ENCODE results near the gene SCAMP4. TPM values are rescaled to one million over a fixed set of nuclear protein-coding genes. Genes with fewer than 3 reads are reported as not detected.

SCAMP4 gene
- total and polyA plus RNA-seq, 2 of the 13 experiments (the other 11 are each of a cell fraction or from before 2014, with no cell fraction given) = 10.7 to 13.7 TPM

DNA sequence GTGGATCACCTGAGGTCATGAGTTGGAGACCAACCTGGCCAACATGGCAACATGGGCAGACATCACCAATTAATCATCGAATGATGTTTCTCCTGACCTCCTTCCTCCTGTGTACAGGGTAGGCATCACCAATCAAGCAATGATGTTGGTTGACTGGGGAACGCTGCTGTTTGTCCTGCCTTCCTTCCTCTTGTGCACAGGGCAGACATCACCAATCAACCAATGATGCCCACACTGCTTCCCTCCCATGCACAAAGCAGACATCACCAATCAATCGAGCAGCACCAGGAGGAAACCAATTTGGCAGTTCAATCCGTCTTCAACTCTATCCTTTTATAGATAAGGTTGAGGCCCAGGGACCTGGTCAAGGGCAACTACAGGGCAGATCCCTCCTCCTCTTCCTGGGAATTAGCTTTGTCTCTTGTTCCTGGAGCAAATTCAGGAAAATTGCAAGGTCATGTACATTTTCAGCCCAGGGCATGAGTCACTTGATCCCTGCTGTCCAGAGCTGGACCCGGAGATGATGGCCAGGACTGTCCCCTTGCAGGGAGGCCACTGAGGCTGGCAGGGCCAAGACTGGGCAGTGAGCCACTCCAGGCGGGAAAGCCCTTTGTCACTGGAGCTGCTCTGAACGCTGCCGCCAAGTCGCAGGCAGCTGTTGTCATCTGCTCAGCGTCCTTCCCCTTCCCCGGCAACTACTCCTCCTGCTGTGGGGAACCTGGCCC is 30.4 kb downstream of the SCAMP4 start (continued):
- TF ChIP-seq, protein P1, sequence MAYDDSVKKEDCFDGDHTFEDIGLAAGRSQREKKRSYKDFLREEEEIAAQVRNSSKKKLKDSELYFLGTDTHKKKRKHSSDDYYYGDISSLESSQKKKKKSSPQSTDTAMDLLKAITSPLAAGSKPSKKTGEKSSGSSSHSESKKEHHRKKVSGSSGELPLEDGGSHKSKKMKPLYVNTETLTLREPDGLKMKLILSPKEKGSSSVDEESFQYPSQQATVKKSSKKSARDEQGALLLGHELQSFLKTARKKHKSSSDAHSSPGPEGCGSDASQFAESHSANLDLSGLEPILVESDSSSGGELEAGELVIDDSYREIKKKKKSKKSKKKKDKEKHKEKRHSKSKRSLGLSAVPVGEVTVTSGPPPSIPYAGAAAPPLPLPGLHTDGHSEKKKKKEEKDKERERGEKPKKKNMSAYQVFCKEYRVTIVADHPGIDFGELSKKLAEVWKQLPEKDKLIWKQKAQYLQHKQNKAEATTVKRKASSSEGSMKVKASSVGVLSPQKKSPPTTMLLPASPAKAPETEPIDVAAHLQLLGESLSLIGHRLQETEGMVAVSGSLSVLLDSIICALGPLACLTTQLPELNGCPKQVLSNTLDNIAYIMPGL (CRISPR knock-in tag; IDR thresholded peaks at IDR 0.05; ENCODE audit: borderline replicate concordance in 1 of 2, low read depth in 1 of 2) = no peak; a peak in 1 of 4 replicates
- no peak for TF ChIP-seq ATM (IDR thresholded peaks at IDR 0.05; ENCODE audit: borderline replicate concordance)
- TF ChIP-seq ZBTB7A (CRISPR knock-in tag; IDR thresholded peaks at IDR 0.05) = no peak
- TF ChIP-seq ZNF207 (IDR thresholded peaks at IDR 0.05; ENCODE audit: borderline replicate concordance) = no peak
- TF ChIP-seq, protein P2, sequence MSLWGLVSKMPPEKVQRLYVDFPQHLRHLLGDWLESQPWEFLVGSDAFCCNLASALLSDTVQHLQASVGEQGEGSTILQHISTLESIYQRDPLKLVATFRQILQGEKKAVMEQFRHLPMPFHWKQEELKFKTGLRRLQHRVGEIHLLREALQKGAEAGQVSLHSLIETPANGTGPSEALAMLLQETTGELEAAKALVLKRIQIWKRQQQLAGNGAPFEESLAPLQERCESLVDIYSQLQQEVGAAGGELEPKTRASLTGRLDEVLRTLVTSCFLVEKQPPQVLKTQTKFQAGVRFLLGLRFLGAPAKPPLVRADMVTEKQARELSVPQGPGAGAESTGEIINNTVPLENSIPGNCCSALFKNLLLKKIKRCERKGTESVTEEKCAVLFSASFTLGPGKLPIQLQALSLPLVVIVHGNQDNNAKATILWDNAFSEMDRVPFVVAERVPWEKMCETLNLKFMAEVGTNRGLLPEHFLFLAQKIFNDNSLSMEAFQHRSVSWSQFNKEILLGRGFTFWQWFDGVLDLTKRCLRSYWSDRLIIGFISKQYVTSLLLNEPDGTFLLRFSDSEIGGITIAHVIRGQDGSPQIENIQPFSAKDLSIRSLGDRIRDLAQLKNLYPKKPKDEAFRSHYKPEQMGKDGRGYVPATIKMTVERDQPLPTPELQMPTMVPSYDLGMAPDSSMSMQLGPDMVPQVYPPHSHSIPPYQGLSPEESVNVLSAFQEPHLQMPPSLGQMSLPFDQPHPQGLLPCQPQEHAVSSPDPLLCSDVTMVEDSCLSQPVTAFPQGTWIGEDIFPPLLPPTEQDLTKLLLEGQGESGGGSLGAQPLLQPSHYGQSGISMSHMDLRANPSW (CRISPR knock-in tag; IDR thresholded peaks at IDR 0.05; ENCODE audit: borderline replicate concordance) = no peak
- no peak for TF ChIP-seq ZFP41 (CRISPR knock-in tag; IDR thresholded peaks at IDR 0.05; ENCODE audit: borderline replicate concordance)
- TF ChIP-seq ZNF335 (CRISPR knock-in tag; IDR thresholded peaks at IDR 0.05) = no peak
- TF ChIP-seq, protein P3, sequence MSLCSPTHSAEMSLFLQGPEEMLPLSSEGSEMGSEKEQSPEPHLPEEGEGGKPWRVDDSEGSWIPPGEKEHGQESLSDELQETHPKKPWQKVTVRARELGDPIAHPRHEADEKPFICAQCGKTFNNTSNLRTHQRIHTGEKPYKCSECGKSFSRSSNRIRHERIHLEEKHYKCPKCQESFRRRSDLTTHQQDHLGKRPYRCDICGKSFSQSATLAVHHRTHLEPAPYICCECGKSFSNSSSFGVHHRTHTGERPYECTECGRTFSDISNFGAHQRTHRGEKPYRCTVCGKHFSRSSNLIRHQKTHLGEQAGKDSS (CRISPR knock-in tag; IDR thresholded peaks at IDR 0.05; ENCODE audit: borderline replicate concordance, low read depth) = no peak
- TF ChIP-seq MBD4 (IDR thresholded peaks at IDR 0.05; ENCODE audit: borderline replicate concordance, low read length) = no peak
- no peak for TF ChIP-seq JARID2 (CRISPR knock-in tag; IDR thresholded peaks at IDR 0.05; ENCODE audit: insufficient replicate concordance)
- no peak for TF ChIP-seq ZSCAN22 (CRISPR knock-in tag; IDR thresholded peaks at IDR 0.05)
- no peak for TF ChIP-seq ZFP36L2 (CRISPR knock-in tag; IDR thresholded peaks at IDR 0.05)
- no peak for TF ChIP-seq AKAP8 (CRISPR knock-in tag; IDR thresholded peaks at IDR 0.05)
- TF ChIP-seq MIER3 (CRISPR knock-in tag; IDR thresholded peaks at IDR 0.05; ENCODE audit: borderline replicate concordance) = peak; percentile 70; the same call in 1 of the 2 replicates
- TF ChIP-seq, protein P4, sequence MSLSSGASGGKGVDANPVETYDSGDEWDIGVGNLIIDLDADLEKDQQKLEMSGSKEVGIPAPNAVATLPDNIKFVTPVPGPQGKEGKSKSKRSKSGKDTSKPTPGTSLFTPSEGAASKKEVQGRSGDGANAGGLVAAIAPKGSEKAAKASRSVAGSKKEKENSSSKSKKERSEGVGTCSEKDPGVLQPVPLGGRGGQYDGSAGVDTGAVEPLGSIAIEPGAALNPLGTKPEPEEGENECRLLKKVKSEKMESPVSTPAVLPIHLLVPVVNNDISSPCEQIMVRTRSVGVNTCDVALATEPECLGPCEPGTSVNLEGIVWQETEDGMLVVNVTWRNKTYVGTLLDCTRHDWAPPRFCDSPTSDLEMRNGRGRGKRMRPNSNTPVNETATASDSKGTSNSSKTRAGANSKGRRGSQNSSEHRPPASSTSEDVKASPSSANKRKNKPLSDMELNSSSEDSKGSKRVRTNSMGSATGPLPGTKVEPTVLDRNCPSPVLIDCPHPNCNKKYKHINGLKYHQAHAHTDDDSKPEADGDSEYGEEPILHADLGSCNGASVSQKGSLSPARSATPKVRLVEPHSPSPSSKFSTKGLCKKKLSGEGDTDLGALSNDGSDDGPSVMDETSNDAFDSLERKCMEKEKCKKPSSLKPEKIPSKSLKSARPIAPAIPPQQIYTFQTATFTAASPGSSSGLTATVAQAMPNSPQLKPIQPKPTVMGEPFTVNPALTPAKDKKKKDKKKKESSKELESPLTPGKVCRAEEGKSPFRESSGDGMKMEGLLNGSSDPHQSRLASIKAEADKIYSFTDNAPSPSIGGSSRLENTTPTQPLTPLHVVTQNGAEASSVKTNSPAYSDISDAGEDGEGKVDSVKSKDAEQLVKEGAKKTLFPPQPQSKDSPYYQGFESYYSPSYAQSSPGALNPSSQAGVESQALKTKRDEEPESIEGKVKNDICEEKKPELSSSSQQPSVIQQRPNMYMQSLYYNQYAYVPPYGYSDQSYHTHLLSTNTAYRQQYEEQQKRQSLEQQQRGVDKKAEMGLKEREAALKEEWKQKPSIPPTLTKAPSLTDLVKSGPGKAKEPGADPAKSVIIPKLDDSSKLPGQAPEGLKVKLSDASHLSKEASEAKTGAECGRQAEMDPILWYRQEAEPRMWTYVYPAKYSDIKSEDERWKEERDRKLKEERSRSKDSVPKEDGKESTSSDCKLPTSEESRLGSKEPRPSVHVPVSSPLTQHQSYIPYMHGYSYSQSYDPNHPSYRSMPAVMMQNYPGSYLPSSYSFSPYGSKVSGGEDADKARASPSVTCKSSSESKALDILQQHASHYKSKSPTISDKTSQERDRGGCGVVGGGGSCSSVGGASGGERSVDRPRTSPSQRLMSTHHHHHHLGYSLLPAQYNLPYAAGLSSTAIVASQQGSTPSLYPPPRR (CRISPR knock-in tag; IDR thresholded peaks at IDR 0.05; ENCODE audit: borderline replicate concordance) = no peak
- TF ChIP-seq TBX3 (IDR thresholded peaks at IDR 0.05; ENCODE audit: borderline replicate concordance) = no peak
- TF ChIP-seq TAF1 (CRISPR knock-in tag; IDR thresholded peaks at IDR 0.05) = peak; percentile 15
- no peak for TF ChIP-seq IRX3 (CRISPR knock-in tag; IDR thresholded peaks at IDR 0.05; ENCODE audit: borderline replicate concordance, low read depth)

All from HepG2 (cell line).